GM23338 (cell line): ENCODE results near the gene HERPUD1. TPM values are rescaled to one million over a fixed set of nuclear protein-coding genes. Genes with fewer than 3 reads are reported as not detected.

ENCODE experiments used
- ATAC-seq: fragments of 200-7000 bp; cut with Tn5 transposase; 3 replicates; pipeline ENCODE4 v1.9.1; 2020
- DNase-seq: peaks from one replicate; pipeline ENCODE4 v3.0.0-alpha.2; 2015; ENCODE audit warnings: low spot score
- H2AFZ ChIP-seq: fragments of 200-600 bp; sonication (generic); 2 replicates; pipeline ENCODE4 v1.8.0; 2016; ENCODE audit warnings: antibody characterized with exemption, mild to moderate bottlenecking, moderate library complexity
- H3F3A ChIP-seq: fragments of 200-600 bp; sonication (generic); replicated peaks from 2 replicates; pipeline ENCODE4 v1.8.0; 2017; ENCODE audit warnings: antibody characterized with exemption, mixed run types, low read depth
- H3K27ac ChIP-seq: fragments of 200-600 bp; sonication (generic); 2 replicates; pipeline ENCODE4 v1.6.1; 2016; ENCODE audit warnings: low read depth
- H3K27me3 ChIP-seq: fragments of 200-600 bp; sonication (generic); 2 replicates; pipeline ENCODE4 v1.8.0; 2016; ENCODE audit warnings: mild to moderate bottlenecking, mixed run types, moderate library complexity; ENCODE audit not compliant: insufficient read depth
- H3K36me3 ChIP-seq: fragments of 200-600 bp; sonication (generic); 2 replicates; pipeline ENCODE4 v1.8.0; 2016; ENCODE audit warnings: mild to moderate bottlenecking; ENCODE audit not compliant: insufficient read depth
- H3K4me1 ChIP-seq: fragments of 200-600 bp; sonication (generic); 2 replicates; pipeline ENCODE4 v1.8.0; 2016; ENCODE audit warnings: mild to moderate bottlenecking, moderate library complexity; ENCODE audit not compliant: insufficient read depth
- H3K4me2 ChIP-seq: fragments of 200-600 bp; sonication (generic); 2 replicates; pipeline ENCODE4 v1.7.1; 2017; ENCODE audit warnings: mixed run types
- H3K4me3 ChIP-seq: fragments of 200-600 bp; sonication (generic); 2 replicates; pipeline ENCODE4 v1.6.1; 2016; ENCODE audit warnings: mixed run types
- H3K79me2 ChIP-seq: fragments of 200-600 bp; sonication (generic); replicated peaks from 2 replicates; pipeline ENCODE4 v1.8.0; 2017; ENCODE audit warnings: mild to moderate bottlenecking; ENCODE audit not compliant: insufficient read depth
- H3K9me2 ChIP-seq: fragments of 200-600 bp; sonication (generic); 2 replicates; pipeline ENCODE4 v1.8.0; 2017; ENCODE audit not compliant: insufficient read depth
- H4K20me1 ChIP-seq: fragments of 200-600 bp; sonication (generic); replicated peaks from 2 replicates; pipeline ENCODE4 v1.8.0; 2017; ENCODE audit warnings: mild to moderate bottlenecking; ENCODE audit not compliant: insufficient read depth
- H3K27ac Mint-ChIP-seq: 2 replicates; pipeline ENCODE4 v1.8.0; 2020; ENCODE audit warnings: inconsistent platforms, mild to moderate bottlenecking, moderate library complexity, mixed read lengths
- H3K27me3 Mint-ChIP-seq: 3 replicates; pipeline ENCODE4 v1.8.0; 2022; ENCODE audit warnings: low read depth, mild to moderate bottlenecking, moderate library complexity, mixed read lengths, inconsistent platforms; ENCODE audit not compliant: insufficient read depth, poor library complexity
- H3K36me3 Mint-ChIP-seq: 3 replicates; pipeline ENCODE4 v1.8.0; 2021; ENCODE audit warnings: low read depth, mild to moderate bottlenecking, inconsistent platforms, moderate library complexity, mixed read lengths
- H3K4me1 Mint-ChIP-seq: 3 replicates; pipeline ENCODE4 v1.8.0; 2020; ENCODE audit warnings: mild to moderate bottlenecking, inconsistent platforms, mixed read lengths
- H3K4me3 Mint-ChIP-seq: 3 replicates; pipeline ENCODE4 v1.8.0; 2021; ENCODE audit warnings: moderate library complexity, mild to moderate bottlenecking, inconsistent platforms, mixed read lengths
- H3K9me3 Mint-ChIP-seq: 3 replicates; pipeline ENCODE4 v1.8.0; 2020; ENCODE audit warnings: moderate library complexity, mild to moderate bottlenecking, inconsistent platforms, mixed read lengths
- CREB1 ChIP-seq: fragments of 250-450 bp; sonication (Bioruptor Pico); IDR thresholded peaks from 2 replicates; pipeline ENCODE4 v1.5.0; 2020; ENCODE audit warnings: low read depth, mild to moderate bottlenecking, moderate library complexity
- CTCF ChIP-seq, 2 experiments: fragments of 200-600 bp in 1 of 2; sonication (generic) in 1 of 2; conservative IDR thresholded peaks; 2 replicates each; pipeline versions ENCODE4 v1.5.1 to v1.6.1; 2016 to 2017; ENCODE audit warnings: antibody characterized with exemption in 2 of 2, low read depth in 2 of 2, mild to moderate bottlenecking in 2 of 2, moderate library complexity in 1 of 2
- ETS1 ChIP-seq: IDR thresholded peaks from 2 replicates; pipeline ENCODE4 v1.6.1; 2016; ENCODE audit warnings: antibody characterized with exemption
- EZH2 ChIP-seq: fragments of 200-600 bp; sonication (generic); IDR thresholded peaks from one replicate; pipeline ENCODE4 v1.8.0; 2017; ENCODE audit warnings: antibody characterized with exemption, mild to moderate bottlenecking, low read depth; ENCODE audit not compliant: unreplicated experiment
- EZH2phosphoT487 ChIP-seq: fragments of 200-600 bp; sonication (generic); IDR thresholded peaks from one replicate; pipeline ENCODE4 v1.8.1; 2018; ENCODE audit warnings: antibody characterized with exemption; ENCODE audit not compliant: unreplicated experiment
- JUNB ChIP-seq: IDR thresholded peaks from one replicate; pipeline ENCODE4 v1.6.1; 2016; ENCODE audit warnings: antibody characterized with exemption; ENCODE audit not compliant: unreplicated experiment
- NANOG ChIP-seq: IDR thresholded peaks from 2 replicates; pipeline ENCODE4 v1.6.1; 2016; ENCODE audit warnings: antibody characterized with exemption, borderline replicate concordance
- POLR2AphosphoS5 ChIP-seq: IDR thresholded peaks from 2 replicates; pipeline ENCODE4 v1.6.1; 2016; ENCODE audit warnings: antibody characterized with exemption, low read depth
- REST ChIP-seq: IDR thresholded peaks from one replicate; pipeline ENCODE4 v1.6.1; 2018; ENCODE audit warnings: antibody characterized with exemption; ENCODE audit not compliant: unreplicated experiment
- STAT1 ChIP-seq: IDR thresholded peaks from one replicate; pipeline ENCODE4 v1.6.1; 2016; ENCODE audit warnings: antibody characterized with exemption; ENCODE audit not compliant: unreplicated experiment
- ZNF114 ChIP-seq: fragments of 250-450 bp; sonication (Bioruptor Pico); IDR thresholded peaks from 2 replicates; pipeline ENCODE4 v1.5.0; 2020; ENCODE audit warnings: mild to moderate bottlenecking, moderate library complexity
- ZNF331 ChIP-seq: fragments of 250-450 bp; sonication (Bioruptor Pico); IDR thresholded peaks from 2 replicates; pipeline ENCODE4 v1.5.0; 2020; ENCODE audit warnings: low read depth, mild to moderate bottlenecking, moderate library complexity
- ZNF462 ChIP-seq: fragments of 250-450 bp; sonication (Bioruptor Pico); IDR thresholded peaks from 2 replicates; pipeline ENCODE4 v1.5.0; 2020; ENCODE audit warnings: mild to moderate bottlenecking, moderate library complexity
- polyA plus RNA-seq: library from polyadenylated mRNA; unstranded; fragments of >200 nt; fragmentation: Nextera tagmentation; extraction: Ambion mirVana; gene quantifications from 2 replicates; pipeline ENCODE4 v1.2.1, GENCODE V29; 2016
- total RNA-seq: library from RNA; depleted of rRNA; stranded (reverse); fragments of >200 nt; shearing (Covaris generic); gene quantifications from 2 replicates; pipeline ENCODE4 v1.2.3, GENCODE V29; 2014

The HERPUD1 gene
- total and polyA plus RNA-seq, 2 experiments from 2014 or later: 41.1 to 44.1 TPM

- Histone ChIP-seq H4K20me1 (no peaks in the 10 kb centered on the region), H2AFZ (0 out of 2 replicates have a peak overlapping the region, but pooled peaks have one; percentile 32), H3F3A (no peaks in the 10 kb centered on the region), H3K4me1 (no peaks in the 10 kb centered on the region), H3K79me2 (no peaks in the 10 kb centered on the region), H3K4me2 (no peak overlapping the region), H3K36me3 (no peaks in the 10 kb centered on the region), H3K4me3 (no peak overlapping the region), H3K27me3 (no peaks in the 10 kb centered on the region), H3K9me2 (no peaks in the 10 kb centered on the region), H3K27ac (no peak overlapping the region)
- TF ChIP-seq STAT1 (no peak), EZH2phosphoT487 (no peak), CTCF (conservative IDR thresholded peaks at IDR 0.05; ENCODE audit: low read depth in 2 of 2) (no peak), ZNF462 (CRISPR knock-in tag) (no peak), ETS1 (no peak), ZNF331 (CRISPR knock-in tag) (no peak), JUNB (no peak), ZNF114 (no peak), POLR2AphosphoS5 (no peak), EZH2 (no peak), REST (no peak), CREB1 (CRISPR knock-in tag) (no peak), NANOG (no peak)
- Mint-ChIP-seq H3K9me3 (no peaks in the 10 kb centered on the region), H3K4me3 (no peak overlapping the region), H3K27me3 (peaks cover 13% of the 10 kb centered on the region), H3K36me3 (no peaks in the 10 kb centered on the region), H3K4me1 (no peaks in the 10 kb centered on the region; the same call in 2 of the 3 replicates), H3K27ac (no peak overlapping the region)
- ATAC-seq (no peak), DNase-seq (no peak)
Observed at GRCh38 chr16:56918467-56919012, 13.4 kb upstream of the HERPUD1 start.
